Measurements from ENCODE around the gene LRRC3B. TPM values are rescaled to one million over a fixed set of nuclear protein-coding genes. Genes with fewer than 3 reads are reported as not detected.

The LRRC3B gene
- polyA plus RNA-seq, 3 donors, result not detected

DNA sequence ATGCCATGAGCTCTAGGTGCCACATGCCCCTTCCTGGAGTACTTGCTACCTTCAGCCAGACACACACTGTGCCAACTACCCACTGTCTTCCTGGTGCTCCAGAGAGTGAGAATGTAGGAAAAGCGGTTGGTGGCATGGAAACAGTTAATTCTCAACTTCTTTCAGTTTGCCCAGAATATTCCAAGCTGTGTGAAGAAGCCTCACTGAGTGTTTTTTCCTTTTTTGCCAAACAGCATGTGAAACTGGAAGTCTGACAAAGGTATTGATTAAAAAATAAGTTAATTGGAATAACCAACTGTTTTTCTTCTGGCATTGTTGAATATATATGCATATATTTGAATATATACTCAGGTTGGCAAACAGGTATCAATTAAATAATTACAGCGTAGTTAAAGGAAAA is 52.8 kb downstream of the LRRC3B start:
- H3K27ac ChIP-seq (ENCODE audit: low read depth in 1 of 2, low read length in 2 of 2), result no peak overlapping the region
- H3K4me3 Mint-ChIP-seq, result no peak overlapping the region
- H2AFZ ChIP-seq (ENCODE audit: insufficient read depth, low read depth, low read length, poor library complexity, severe bottlenecking), result no peak overlapping the region
- H3K36me3 Mint-ChIP-seq, result no peaks in the 10 kb centered on the region
- H4K20me1 ChIP-seq (ENCODE audit: insufficient read depth, low read length), result no peaks in the 10 kb centered on the region
- TF ChIP-seq, protein P1, sequence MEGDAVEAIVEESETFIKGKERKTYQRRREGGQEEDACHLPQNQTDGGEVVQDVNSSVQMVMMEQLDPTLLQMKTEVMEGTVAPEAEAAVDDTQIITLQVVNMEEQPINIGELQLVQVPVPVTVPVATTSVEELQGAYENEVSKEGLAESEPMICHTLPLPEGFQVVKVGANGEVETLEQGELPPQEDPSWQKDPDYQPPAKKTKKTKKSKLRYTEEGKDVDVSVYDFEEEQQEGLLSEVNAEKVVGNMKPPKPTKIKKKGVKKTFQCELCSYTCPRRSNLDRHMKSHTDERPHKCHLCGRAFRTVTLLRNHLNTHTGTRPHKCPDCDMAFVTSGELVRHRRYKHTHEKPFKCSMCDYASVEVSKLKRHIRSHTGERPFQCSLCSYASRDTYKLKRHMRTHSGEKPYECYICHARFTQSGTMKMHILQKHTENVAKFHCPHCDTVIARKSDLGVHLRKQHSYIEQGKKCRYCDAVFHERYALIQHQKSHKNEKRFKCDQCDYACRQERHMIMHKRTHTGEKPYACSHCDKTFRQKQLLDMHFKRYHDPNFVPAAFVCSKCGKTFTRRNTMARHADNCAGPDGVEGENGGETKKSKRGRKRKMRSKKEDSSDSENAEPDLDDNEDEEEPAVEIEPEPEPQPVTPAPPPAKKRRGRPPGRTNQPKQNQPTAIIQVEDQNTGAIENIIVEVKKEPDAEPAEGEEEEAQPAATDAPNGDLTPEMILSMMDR (IDR thresholded peaks at IDR 0.05), result no peak
- no peaks in the 10 kb centered on the region for H3K79me2 ChIP-seq (ENCODE audit: insufficient read depth, low read length)
- H3K9me3 Mint-ChIP-seq, result peaks cover 0 to 14% (median 8%) of the 10 kb centered on the region in 7 donors
- WGBS (ENCODE audit: insufficient coverage), result no CpG with 5 or more reads among the region's 2 CpGs
- no peaks in the 10 kb centered on the region for H3K4me1 ChIP-seq (ENCODE audit: control insufficient read depth in 1 of 2, insufficient read depth in 2 of 2, low read length in 2 of 2)
- DNase-seq, result no peak
- intact Hi-C loops (cut with micrococcal nuclease), result no loop called here
- no peaks in the 10 kb centered on the region for H3K27me3 ChIP-seq (ENCODE audit: control insufficient read depth in 2 of 2, insufficient read depth in 2 of 2, low read length in 2 of 2)
- H3K27ac Mint-ChIP-seq, result no peak overlapping the region
- peaks cover 11 to 15% of the 10 kb centered on the region in 2 donors for H3K9me3 ChIP-seq (replicated peaks in 1 of 2; ENCODE audit: control insufficient read depth in 1 of 2, insufficient read depth in 1 of 2, low read length in 2 of 2)
- no peaks in the 10 kb centered on the region for H3K27me3 Mint-ChIP-seq (ENCODE audit: low read depth in 3 of 3)
- no peak overlapping the region for H3K4me3 ChIP-seq (replicated peaks in 1 of 3; ENCODE audit: low read depth in 2 of 3, low read length in 3 of 3)
- H3K36me3 ChIP-seq (replicated peaks in 1 of 2; ENCODE audit: control insufficient read depth in 1 of 2, insufficient read depth in 2 of 2, low read length in 2 of 2), result no peaks in the 10 kb centered on the region
- no peaks in the 10 kb centered on the region for H3K4me1 Mint-ChIP-seq
- H3K4me2 ChIP-seq (replicated peaks; ENCODE audit: extremely low read depth, low read length, poor library complexity, severe bottlenecking), result no peak overlapping the region
- H3K9ac ChIP-seq (ENCODE audit: insufficient read depth, low read length, poor library complexity, severe bottlenecking), result no peak overlapping the region

DNA sequence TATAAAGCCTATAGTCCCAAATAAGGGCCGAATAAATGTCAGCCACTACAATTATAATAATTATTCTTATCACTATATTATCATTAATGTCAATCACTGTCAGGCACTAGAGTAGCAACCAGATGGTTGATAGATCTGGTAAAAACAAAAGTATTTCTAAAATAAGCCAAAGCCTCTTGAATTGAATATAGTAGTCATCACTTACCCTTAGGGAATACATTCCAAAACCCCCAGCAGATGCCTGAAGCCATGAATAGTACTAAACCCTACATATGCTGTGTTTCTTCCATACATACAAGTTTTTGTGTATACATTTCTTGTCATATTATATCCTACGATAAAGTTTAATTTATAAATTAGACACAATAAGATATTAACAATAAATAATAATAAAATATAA is 59.1 kb downstream of the LRRC3B start:
- H3K4me3 ChIP-seq (replicated peaks in 1 of 3; ENCODE audit: low read depth in 2 of 3, low read length in 3 of 3), result no peak overlapping the region
- Mint-ChIP-seq H3K27me3 (ENCODE audit: low read depth in 3 of 3) (peaks cover 0 to 1% (median 0%) of the 10 kb centered on the region in 3 donors), H3K27ac (no peak overlapping the region), H3K36me3 (no peaks in the 10 kb centered on the region), H3K9me3 (peaks cover 0 to 16% (median 8%) of the 10 kb centered on the region in 7 donors), H3K4me3 (no peak overlapping the region), H3K4me1 (no peaks in the 10 kb centered on the region)
- no peaks in the 10 kb centered on the region for H3K27me3 ChIP-seq (ENCODE audit: control insufficient read depth in 2 of 2, insufficient read depth in 2 of 2, low read length in 2 of 2)
- H4K20me1 ChIP-seq (ENCODE audit: insufficient read depth, low read length), result no peaks in the 10 kb centered on the region
- H3K9me3 ChIP-seq (replicated peaks in 1 of 2; ENCODE audit: control insufficient read depth in 1 of 2, insufficient read depth in 1 of 2, low read length in 2 of 2), result peaks cover 14 to 16% of the 10 kb centered on the region in 2 donors
- H2AFZ ChIP-seq (ENCODE audit: insufficient read depth, low read depth, low read length, poor library complexity, severe bottlenecking), result no peak overlapping the region
- no peaks in the 10 kb centered on the region for H3K79me2 ChIP-seq (ENCODE audit: insufficient read depth, low read length)
- no peak for DNase-seq
- H3K27ac ChIP-seq (ENCODE audit: low read depth in 1 of 2, low read length in 2 of 2), result no peak overlapping the region
- no CpG with 5 or more reads among the region's 2 CpGs for WGBS (ENCODE audit: insufficient coverage)
- no peaks in the 10 kb centered on the region for H3K4me1 ChIP-seq (ENCODE audit: control insufficient read depth in 1 of 2, insufficient read depth in 2 of 2, low read length in 2 of 2)
- H3K9ac ChIP-seq (ENCODE audit: insufficient read depth, low read length, poor library complexity, severe bottlenecking), result no peak overlapping the region
- no peak overlapping the region for H3K4me2 ChIP-seq (replicated peaks; ENCODE audit: extremely low read depth, low read length, poor library complexity, severe bottlenecking)
- intact Hi-C loops (cut with micrococcal nuclease), result no loop called here
- TF ChIP-seq, protein P1 (IDR thresholded peaks at IDR 0.05), result no peak
- no peaks in the 10 kb centered on the region for H3K36me3 ChIP-seq (replicated peaks in 1 of 2; ENCODE audit: control insufficient read depth in 1 of 2, insufficient read depth in 2 of 2, low read length in 2 of 2)
